DOHH2 (cell line): Measurements from ENCODE around the gene ZNF653.

Experiments used
- CTCF ChIP-seq: fragments of 200-600 bp; sonication (generic); IDR thresholded peaks from one replicate; pipeline ENCODE4 v1.5.1; 2014; ENCODE audit warnings: antibody characterized with exemption, mild to moderate bottlenecking, low read depth, low read length; ENCODE audit not compliant: poor library complexity, severe bottlenecking
- EZH2phosphoT487 ChIP-seq: fragments of 200-600 bp; sonication (generic); IDR thresholded peaks from 2 replicates; pipeline ENCODE4 v1.6.1; 2017; ENCODE audit warnings: borderline replicate concordance, mild to moderate bottlenecking, antibody characterized with exemption, low read length, moderate library complexity, mixed read lengths

DNA sequence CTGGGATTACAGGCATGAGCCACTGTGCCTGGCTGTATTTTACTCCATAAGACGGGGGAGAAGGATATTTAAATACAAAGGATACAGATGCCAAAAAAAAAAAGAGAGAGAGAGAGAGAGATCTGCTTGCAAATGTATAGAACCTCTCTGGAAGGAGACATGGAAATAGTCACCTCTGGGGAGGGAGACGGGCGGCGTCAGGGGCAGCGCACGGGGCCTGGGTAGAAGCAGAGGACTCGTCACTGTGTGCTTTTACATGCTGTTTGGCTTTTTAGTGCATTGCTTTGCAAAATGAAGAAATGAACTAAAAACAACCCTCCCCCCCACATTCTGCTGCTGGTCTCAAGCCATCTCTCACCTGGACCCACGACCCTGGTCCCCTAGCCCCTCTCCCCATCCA, 4.8 kb upstream of the ZNF653 start:
- no peak for TF ChIP-seq EZH2phosphoT487
- no peak for TF ChIP-seq CTCF
